K562 (cell line): ENCODE measurements around the gene SLC13A4. TPM values are rescaled to one million over a fixed set of nuclear protein-coding genes. Genes with fewer than 3 reads are reported as not detected.

Experiments used
- ATAC-seq: fragments of 200-7000 bp; cut with Tn5 transposase; 3 replicates; pipeline ENCODE4 v1.9.1; 2020; ENCODE audit warnings: moderate library complexity
- BruUV-seq: library from RNA; stranded (reverse); fragments of 400-500 nt; replicated peaks from 2 replicates; lab custom pipeline; 2021; lab: Mats Ljungman, UMichigan
- CTCF ChIA-PET: fragments of 300-600 bp; formaldehyde crosslinking; extraction: SDS; loops from one replicate; lab custom pipeline; 2021; ENCODE audit warnings: low intra/inter-chr PET ratio; lab: Yijun Ruan, JAX
- POLR2A ChIA-PET: fragments of 300-600, 350-650 bp; sonication (Branson Sonifier 250); formaldehyde crosslinking; extraction: SDS; loops from one replicate; lab custom pipeline; 2021; ENCODE audit warnings: antibody characterized with exemption, inconsistent platforms; lab: Yijun Ruan, JAX
- DNase-seq, 4 experiments: peaks; one replicate each; pipeline versions ENCODE4 v3.0.0 to v3.0.0-alpha.2; 2011 to 2018; ENCODE audit warnings: low spot score in 3 of 4, mixed read lengths in 3 of 4; ENCODE audit errors: extremely low read depth in 1 of 4
- FAIRE-seq: peaks from 2 replicates; lab custom pipeline; 2011; peaks lifted over from hg19 to GRCh38; lab: Jason Lieb, UNC
- H2AFZ ChIP-seq: 2 replicates; pipeline ENCODE4 v1.6.0; 2011; ENCODE audit warnings: low read depth, low read length, control low read depth, inconsistent platforms
- H3K27ac ChIP-seq: fragments of 200-600 bp; 3 replicates; pipeline ENCODE4 v1.8.0; 2011; ENCODE audit warnings: low read depth, mild to moderate bottlenecking, control low read depth, inconsistent platforms, low read length, moderate library complexity, mixed read lengths; ENCODE audit errors: extremely low read depth
- H3K27me3 ChIP-seq, 2 experiments: fragments of 300-600 bp in 1 of 2; 2 replicates in 1 of 2; 3 replicates in 1 of 2; pipeline versions ENCODE4 v1.6.0 to v1.8.0; 2011; ENCODE audit warnings: inconsistent platforms in 2 of 2, low read length in 2 of 2, mild to moderate bottlenecking in 1 of 2, mixed read lengths in 1 of 2, moderate library complexity in 1 of 2; ENCODE audit not compliant: control insufficient read depth in 2 of 2, insufficient read depth in 2 of 2
- H3K36me3 ChIP-seq: fragments of 300-600 bp; 3 replicates; pipeline ENCODE4 v1.8.0; 2011; ENCODE audit warnings: mild to moderate bottlenecking, low read length, inconsistent platforms; ENCODE audit not compliant: control insufficient read depth, insufficient read depth
- H3K4me1 ChIP-seq, 2 experiments: fragments of 200-600 bp in 1 of 2; replicated peaks in 1 of 2; 2 replicates in 1 of 2; 3 replicates in 1 of 2; pipeline versions ENCODE4 v1.5.1 to v1.8.0; 2011; ENCODE audit warnings: inconsistent platforms in 2 of 2, low read length in 2 of 2, mild to moderate bottlenecking in 1 of 2, mixed read lengths in 1 of 2, moderate library complexity in 1 of 2; ENCODE audit not compliant: control insufficient read depth in 2 of 2, insufficient read depth in 2 of 2
- H3K4me2 ChIP-seq: 2 replicates; pipeline ENCODE4 v1.6.1; 2011; ENCODE audit warnings: low read length, control low read depth, inconsistent platforms, mixed read lengths; ENCODE audit not compliant: insufficient read depth
- H3K4me3 ChIP-seq: fragments of 200-600 bp; sonication (generic), shearing (Covaris generic); 2 replicates; pipeline ENCODE4 v1.5.1; 2016; ENCODE audit warnings: control low read depth, inconsistent platforms
- H3K79me2 ChIP-seq: fragments of 200-600 bp; 3 replicates; pipeline ENCODE4 v1.8.0; 2011; ENCODE audit warnings: low read length, inconsistent platforms; ENCODE audit not compliant: control insufficient read depth, insufficient read depth
- H3K9ac ChIP-seq, 2 experiments: 2 replicates each; pipeline versions ENCODE4 v1.6.0 to v1.6.1; 2011; ENCODE audit warnings: low read depth in 2 of 2, low read length in 2 of 2, control low read depth in 1 of 2, inconsistent platforms in 1 of 2, mild to moderate bottlenecking in 1 of 2, mixed read lengths in 1 of 2; ENCODE audit not compliant: insufficient read depth in 1 of 2
- H3K9me1 ChIP-seq: one replicate; pipeline ENCODE4 v1.6.0; 2011; ENCODE audit warnings: inconsistent platforms, mild to moderate bottlenecking, low read length, moderate library complexity; ENCODE audit not compliant: control insufficient read depth, insufficient read depth
- H3K9me3 ChIP-seq: replicated peaks from 2 replicates; pipeline ENCODE4 v1.5.1; 2011; ENCODE audit warnings: low read depth, low read length, inconsistent platforms; ENCODE audit not compliant: control insufficient read depth, insufficient read depth
- H4K20me1 ChIP-seq: replicated peaks from 2 replicates; pipeline ENCODE4 v1.6.1; 2011; ENCODE audit warnings: low read length, inconsistent platforms, mixed read lengths; ENCODE audit not compliant: control insufficient read depth, insufficient read depth
- CEBPB ChIP-seq: fragments of 450-650 bp; IDR thresholded peaks from 2 replicates; pipeline ENCODE4 v1.6.1; 2016; ENCODE audit warnings: missing genetic modification characterization, missing compliant biosample characterization
- CEBPG ChIP-seq, 3 experiments: fragments of 200-800 bp in 1 of 3; sonication (Bioruptor generic) in 1 of 3; sonication (generic) in 1 of 3; formaldehyde crosslinking in 1 of 3; IDR thresholded peaks in 2 of 3; conservative IDR thresholded peaks in 1 of 3; 2 replicates each; pipeline versions ENCODE4 v1.6.1 to v1.8.0; 2016 to 2022; ENCODE audit warnings: missing compliant biosample characterization in 2 of 3, missing genetic modification characterization in 2 of 3, mild to moderate bottlenecking in 1 of 3, missing genetic modification reagents in 1 of 3
- MEF2D ChIP-seq: conservative IDR thresholded peaks from 2 replicates; pipeline ENCODE4 v1.6.1; 2016; ENCODE audit warnings: low read depth, missing genetic modification characterization, missing compliant biosample characterization
- RERE ChIP-seq: sonication (generic); formaldehyde crosslinking; IDR thresholded peaks from 2 replicates; pipeline ENCODE4 v1.8.0; 2023; ENCODE audit warnings: missing genetic modification reagents, mild to moderate bottlenecking, borderline replicate concordance
- SRF ChIP-seq, 2 experiments: fragments of 250-450, 450-650 bp in 1 of 2; sonication (Bioruptor Pico) in 1 of 2; sonication (generic) in 1 of 2; formaldehyde crosslinking; IDR thresholded peaks; 2 replicates each; pipeline versions ENCODE4 v1.5.0 to v1.5.1; 2020 to 2022; ENCODE audit warnings: mild to moderate bottlenecking in 1 of 2, missing genetic modification reagents in 1 of 2
- TSC22D4 ChIP-seq: fragments of 450-650 bp; IDR thresholded peaks from 2 replicates; pipeline ENCODE4 v1.6.1; 2016; ENCODE audit warnings: missing genetic modification characterization, missing biosample characterization, control low read depth
- WGBS: fragments of 100-300 bp; shearing (Covaris generic); methylation state at CpG from one replicate; pipeline ENCODE4 v1.1.6; 2016; ENCODE audit warnings: low coverage, mixed read lengths; ENCODE audit not compliant: insufficient coverage; ENCODE audit errors: missing lambda C conversion rate; 5-methylcytosine and 5-hydroxymethylcytosine counted together
- in situ Hi-C: fragments of 300-500 bp; cut with MboI; formaldehyde crosslinking; loops from 4 replicates; pipeline ENCODE4 v1.15.0; 2018; ENCODE audit warnings: inconsistent platforms, mixed read lengths
- intact Hi-C: fragments of 100-400 bp; cut with micrococcal nuclease; formaldehyde crosslinking; loops from 2 replicates; pipeline ENCODE4 v1.14.2; 2022
- polyA plus RNA-seq, 8 experiments: library from polyadenylated mRNA; depleted of rRNA in 4 of 8; stranded (reverse) in 5 of 8; unstranded in 3 of 8; fragments of >200 nt; fragmentation: Nextera tagmentation in 2 of 8; fragmentation: Illumina TruSeq in 1 of 8; extraction: Ambion mirVana in 2 of 8; extraction: Trizol in 1 of 8; gene quantifications; 2 replicates each; pipeline versions ENCODE4 v1.2.1 to v1.2.3, GENCODE V29; 2011 to 2014; ENCODE audit warnings: inconsistent platforms in 1 of 8, missing spikeins in 1 of 8
- total RNA-seq, 7 experiments: library from RNA; depleted of rRNA in 6 of 7; stranded (reverse); fragments of >200 nt in 6 of 7; fragmentation: Illumina TruSeq in 2 of 7; extraction: Trizol in 2 of 7; gene quantifications; 2 replicates each; pipeline versions ENCODE4 v1.2.1 to v1.2.3, GENCODE V29; 2011 to 2021; ENCODE audit warnings: low replicate concordance in 1 of 7
- TF ChIP-seq, protein P1 (sequence below): sonication (generic); formaldehyde crosslinking; IDR thresholded peaks from 2 replicates; pipeline ENCODE4 v1.4.0; 2020; ENCODE audit warnings: mild to moderate bottlenecking, missing genetic modification reagents

Gene SLC13A4
- total and polyA plus RNA-seq, 9 of the 15 experiments (the other 6 are each of a cell fraction or from before 2014, with no cell fraction given), result 0.11 to 1.0 (median 0.36) TPM

DNA sequence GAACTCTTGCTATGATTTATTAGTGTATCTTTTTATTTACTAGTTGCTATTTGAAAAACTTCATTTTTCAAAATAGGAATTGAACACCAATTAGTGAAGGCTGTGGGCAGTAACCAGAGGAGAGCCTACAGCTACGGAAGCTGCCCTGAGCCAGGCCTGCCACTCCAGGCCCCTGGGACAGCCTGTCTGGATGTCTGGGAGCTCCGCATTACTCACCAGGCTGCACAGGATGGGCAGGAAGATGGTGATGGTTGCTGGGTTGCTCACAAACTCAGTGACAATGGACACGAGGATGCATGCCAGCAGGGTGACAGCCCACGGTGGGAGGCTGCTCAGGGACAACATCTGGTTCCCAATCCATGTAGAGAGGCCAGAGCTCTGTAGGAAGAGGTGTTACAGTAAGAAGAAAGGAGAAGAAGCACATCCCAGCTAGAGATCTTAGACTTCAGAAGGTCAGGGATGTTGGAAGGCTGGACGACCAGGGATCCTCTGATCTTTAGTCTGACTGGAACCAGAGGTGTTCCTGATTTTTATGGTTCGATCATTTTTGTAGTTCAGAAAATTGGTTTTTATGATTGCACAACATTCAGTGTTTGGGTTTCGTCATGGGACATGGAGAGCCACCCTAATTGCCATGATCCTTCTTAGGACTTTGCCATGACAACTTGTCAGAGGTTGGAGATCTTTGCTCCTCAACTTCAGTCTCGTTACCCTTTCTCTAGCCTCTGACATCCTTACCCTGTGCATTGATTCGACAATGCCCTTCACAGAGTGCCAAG lies 42.5 kb downstream of the SLC13A4 start:
- no peaks in the 10 kb centered on the region for H3K9me3 ChIP-seq
- FAIRE-seq (no peak), ATAC-seq (no peak)
- H2AFZ ChIP-seq, result no peak overlapping the region
- in situ Hi-C loops, result no loop called here
- H3K4me3 ChIP-seq, result no peak overlapping the region
- no peak overlapping the region for H3K4me2 ChIP-seq
- H3K79me2 ChIP-seq, result no peaks in the 10 kb centered on the region
- CTCF ChIA-PET, result no interaction called here
- H3K4me1 ChIP-seq, result peaks cover 2 to 3% of the 10 kb centered on the region in 2 experiments; a peak in 3 of 5 replicates
- H3K27ac ChIP-seq, result no peak overlapping the region
- TF ChIP-seq CEBPG (CRISPR knock-in tag; IDR thresholded peaks at IDR 0.05), result no peak
- TF ChIP-seq CEBPG (tag; conservative IDR thresholded peaks at IDR 0.05 in 1 of 2, IDR thresholded peaks at IDR 0.05 in 1 of 2), result peak; percentile 66 to 84
- no peak for TF ChIP-seq MEF2D (tag)
- TF ChIP-seq SRF (CRISPR knock-in tag; IDR thresholded peaks at IDR 0.05), result no peak
- TF ChIP-seq RERE (CRISPR knock-in tag), result no peak
- TF ChIP-seq TSC22D4 (tag), result no peak
- TF ChIP-seq, protein P1, sequence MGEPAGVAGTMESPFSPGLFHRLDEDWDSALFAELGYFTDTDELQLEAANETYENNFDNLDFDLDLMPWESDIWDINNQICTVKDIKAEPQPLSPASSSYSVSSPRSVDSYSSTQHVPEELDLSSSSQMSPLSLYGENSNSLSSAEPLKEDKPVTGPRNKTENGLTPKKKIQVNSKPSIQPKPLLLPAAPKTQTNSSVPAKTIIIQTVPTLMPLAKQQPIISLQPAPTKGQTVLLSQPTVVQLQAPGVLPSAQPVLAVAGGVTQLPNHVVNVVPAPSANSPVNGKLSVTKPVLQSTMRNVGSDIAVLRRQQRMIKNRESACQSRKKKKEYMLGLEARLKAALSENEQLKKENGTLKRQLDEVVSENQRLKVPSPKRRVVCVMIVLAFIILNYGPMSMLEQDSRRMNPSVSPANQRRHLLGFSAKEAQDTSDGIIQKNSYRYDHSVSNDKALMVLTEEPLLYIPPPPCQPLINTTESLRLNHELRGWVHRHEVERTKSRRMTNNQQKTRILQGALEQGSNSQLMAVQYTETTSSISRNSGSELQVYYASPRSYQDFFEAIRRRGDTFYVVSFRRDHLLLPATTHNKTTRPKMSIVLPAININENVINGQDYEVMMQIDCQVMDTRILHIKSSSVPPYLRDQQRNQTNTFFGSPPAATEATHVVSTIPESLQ (CRISPR knock-in tag), result no peak
- peak; percentile 88 for TF ChIP-seq CEBPB (tag)
- TF ChIP-seq, all 486 proteins: peak for 2
- no TSS peak for BruUV-seq
- Histone ChIP-seq H3K36me3 (no peaks in the 10 kb centered on the region), H3K9me1 (no peaks in the 10 kb centered on the region), H3K27me3 (no peaks in the 10 kb centered on the region), H3K9ac (peak overlapping the region in 1 of 2 experiments; percentile 10; a peak in 1 of 4 replicates), H4K20me1 (peaks cover 15% of the 10 kb centered on the region; the same call in 1 of the 2 replicates)
- intact Hi-C loops, result no loop called here
- DNase-seq, result no peak
- POLR2A ChIA-PET, result interaction anchor here (0.7 to 1.3 kb wide), 7 partner anchors 12 to 1050 kb away, joined by 3 to 5 read pairs (median 4); partner anchors contain the start of gene STMP1
- 29% methylated on average over 9 of the region's 9 CpGs for WGBS
